Lung microvascular endothelial cell (primary cell): Measurements from ENCODE around the gene LRRC72. TPM values are rescaled to one million over a fixed set of nuclear protein-coding genes. Genes with fewer than 3 reads are reported as not detected.
A peak's percentile ranks its signal among the peaks of the same experiment; 100 is the strongest.
"Not testable (repeated sequence)": the region's sequence is repeated elsewhere in the genome, so short reads cannot be mapped to it uniquely, and the experiment has no call there.

Source experiments
- DNase-seq, 2 donors: peaks; one replicate each; pipeline versions ENCODE4 v3.0.0 to v3.0.0-alpha.2; 2010; ENCODE audit warnings: low read depth in 2 of 2
- total RNA-seq: library from RNA; depleted of rRNA; stranded (reverse); fragments of >200 nt; gene quantifications from 2 replicates; pipeline ENCODE4 v1.2.1, GENCODE V29; 2014

Gene LRRC72
- total RNA-seq, 1 donor from 2014 or later, result not detected

DNA sequence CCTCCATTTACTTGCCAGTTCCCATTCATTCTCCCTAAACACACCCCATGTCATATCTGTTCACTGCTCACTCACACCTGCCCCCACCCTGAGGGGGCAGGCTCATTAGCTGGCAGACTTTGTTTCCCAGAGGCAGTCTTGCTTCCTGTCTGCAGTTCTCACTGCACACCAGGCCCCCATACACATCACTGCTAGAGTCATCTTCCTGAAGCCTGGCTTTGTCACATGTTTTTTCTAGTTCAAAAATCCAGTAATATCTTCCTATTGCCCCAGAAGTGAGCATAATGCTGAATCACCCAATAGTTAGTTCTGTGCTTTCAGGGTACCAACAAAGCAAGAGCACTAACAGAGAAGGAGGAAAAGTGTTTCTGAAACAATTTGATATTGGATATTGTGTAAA, 1.9 kb downstream of the LRRC72 start:
- DNase-seq, result peak in 1 of 2 donors; percentile 60

GRCh38 chr7:16529697-16530096, 3.1 kb downstream of the LRRC72 start:
- DNase-seq, result no peak

GRCh38 chr7:16531707-16532106, 5.1 kb downstream of the LRRC72 start:
- no peak for DNase-seq

- no peak for DNase-seq
These were observed 5.6 kb downstream of the LRRC72 start for GRCh38 chr7:16532272-16532671.

GRCh38 chr7:16535500-16535899, 8.9 kb downstream of the LRRC72 start:
- no peak for DNase-seq

GRCh38 chr7:16540559-16540958, 13.9 kb downstream of the LRRC72 start:
- not testable (repeated sequence) for DNase-seq

DNA sequence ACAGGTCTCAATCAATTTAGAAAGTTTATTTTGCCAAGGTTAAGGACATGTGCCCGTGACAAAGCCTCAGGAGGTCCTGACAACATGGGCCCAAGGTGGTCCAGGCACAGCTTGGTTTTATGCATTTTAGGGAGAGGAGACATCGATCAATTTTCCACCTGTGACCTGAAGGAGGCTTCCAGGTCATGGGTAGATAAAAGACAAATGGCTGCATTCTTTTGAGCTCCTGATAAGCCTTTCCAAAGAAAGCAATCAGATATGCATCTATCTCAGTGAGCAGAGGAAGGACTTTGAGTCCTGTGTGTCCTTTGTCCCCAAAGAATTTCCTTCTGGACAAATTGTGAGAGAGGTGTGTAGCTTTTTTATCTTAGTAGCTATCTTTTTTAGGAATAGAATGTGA, 15.8 kb downstream of the LRRC72 start:
- DNase-seq, result no peak

- DNase-seq, result no peak
These were observed 16.8 kb downstream of the LRRC72 start for GRCh38 chr7:16543456-16543855.

DNA sequence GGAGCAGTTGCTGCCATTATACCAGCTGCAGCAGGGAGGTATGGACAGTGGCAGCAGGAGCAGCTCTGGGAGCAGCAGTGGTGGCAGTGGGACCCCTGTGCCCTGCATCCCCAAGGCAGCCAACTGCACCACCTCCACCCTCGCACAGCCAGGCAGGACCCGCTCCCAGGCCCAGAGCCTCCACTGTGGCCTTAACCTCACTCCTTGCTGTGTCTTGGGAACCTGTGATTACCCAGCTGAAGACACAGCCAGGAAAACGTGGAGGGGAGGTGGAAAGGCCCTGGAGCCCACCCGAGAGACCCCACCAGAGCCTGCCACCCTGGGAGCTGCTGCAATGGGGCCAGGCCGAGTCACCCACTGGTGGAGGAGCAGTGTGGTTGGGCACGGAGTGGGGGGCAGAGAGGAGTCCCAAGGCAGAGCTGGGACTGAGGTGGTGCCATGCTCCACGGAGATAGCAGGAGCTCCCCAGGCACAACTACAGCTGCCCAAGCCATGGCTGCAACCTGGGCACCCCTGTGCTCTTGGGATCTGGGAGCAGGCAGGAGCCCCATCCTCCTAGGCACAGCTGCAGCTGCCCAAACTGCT, 20.4 kb downstream of the LRRC72 start:
- DNase-seq, result no peak

- DNase-seq, result no peak
These were observed 21.8 kb downstream of the LRRC72 start for GRCh38 chr7:16548428-16548827.

DNA sequence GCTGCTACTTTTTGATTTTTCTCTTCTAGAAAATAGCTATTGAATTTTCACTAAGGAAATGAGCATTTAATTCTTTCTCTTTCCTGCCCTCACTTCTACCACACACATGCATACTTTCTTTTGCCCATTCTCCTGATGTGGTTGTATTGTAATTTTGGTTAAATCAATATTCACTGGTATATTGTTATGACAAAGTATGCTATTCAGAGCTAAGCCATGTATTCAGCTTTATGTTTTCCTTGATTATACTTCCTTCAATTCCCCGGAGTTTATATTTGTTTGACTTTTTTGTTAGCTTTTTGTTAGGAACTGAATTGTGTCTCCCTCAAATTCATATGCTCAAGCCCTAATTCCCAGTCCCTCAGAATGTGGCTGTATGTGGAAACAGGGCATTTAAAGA, 24.0 kb downstream of the LRRC72 start:
- DNase-seq, result no peak

DNA sequence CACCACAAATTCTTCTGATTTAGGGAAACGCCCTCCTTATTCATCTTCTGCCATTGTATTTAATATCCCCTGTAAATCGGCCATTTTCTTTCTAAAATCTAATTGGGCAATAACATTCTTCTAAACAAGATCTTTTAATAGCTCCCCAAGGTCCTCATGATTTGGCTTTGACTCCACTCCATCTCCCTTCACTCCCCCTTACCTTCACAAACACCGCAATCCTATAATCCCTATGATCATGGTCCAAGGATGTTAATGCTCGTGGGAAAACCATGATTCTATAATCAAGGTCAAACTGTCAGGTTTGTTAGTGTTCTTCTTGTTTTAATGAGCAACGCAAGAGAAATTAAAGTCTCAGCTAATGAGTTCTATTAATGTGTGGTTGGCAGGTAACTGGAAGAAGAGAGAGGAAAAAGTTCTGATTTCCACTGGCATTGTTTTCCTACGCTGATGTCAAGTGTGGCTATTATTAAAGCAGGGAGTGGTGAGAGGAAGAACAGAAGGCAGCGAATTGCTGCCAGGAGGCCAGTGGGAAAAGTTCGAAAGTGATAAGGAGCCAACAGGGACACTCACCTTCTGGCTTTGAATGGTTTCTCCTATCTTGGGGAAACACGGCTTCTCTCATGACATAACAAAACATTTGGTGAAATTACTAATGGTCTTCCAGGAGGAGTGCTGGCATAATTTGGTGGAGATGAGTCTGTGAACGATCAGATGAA, 28.1 kb downstream of the LRRC72 start:
- DNase-seq, result no peak

DNA sequence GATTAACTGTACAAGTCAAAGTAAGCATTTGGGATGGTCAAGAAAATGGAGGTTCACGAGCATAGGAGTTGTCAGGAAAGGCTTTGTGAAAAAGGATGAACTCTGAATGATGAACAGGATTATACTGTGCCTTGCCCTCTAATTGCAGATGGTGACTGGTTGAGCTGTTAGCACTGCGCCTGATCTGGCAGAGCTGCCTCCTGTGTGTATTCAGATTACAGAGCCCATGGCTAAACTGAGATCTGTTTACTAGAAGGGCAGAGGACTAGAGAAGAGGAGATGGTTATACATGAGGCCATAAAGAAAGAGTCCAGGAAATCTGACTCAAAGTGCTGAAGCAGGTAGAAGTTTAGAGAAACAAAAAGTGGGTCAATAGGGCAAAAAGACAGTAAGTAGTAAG, 29.7 kb downstream of the LRRC72 start:
- DNase-seq, result no peak

GRCh38 chr7:16558761-16559302, 32.2 kb downstream of the LRRC72 start:
- no peak for DNase-seq

DNA sequence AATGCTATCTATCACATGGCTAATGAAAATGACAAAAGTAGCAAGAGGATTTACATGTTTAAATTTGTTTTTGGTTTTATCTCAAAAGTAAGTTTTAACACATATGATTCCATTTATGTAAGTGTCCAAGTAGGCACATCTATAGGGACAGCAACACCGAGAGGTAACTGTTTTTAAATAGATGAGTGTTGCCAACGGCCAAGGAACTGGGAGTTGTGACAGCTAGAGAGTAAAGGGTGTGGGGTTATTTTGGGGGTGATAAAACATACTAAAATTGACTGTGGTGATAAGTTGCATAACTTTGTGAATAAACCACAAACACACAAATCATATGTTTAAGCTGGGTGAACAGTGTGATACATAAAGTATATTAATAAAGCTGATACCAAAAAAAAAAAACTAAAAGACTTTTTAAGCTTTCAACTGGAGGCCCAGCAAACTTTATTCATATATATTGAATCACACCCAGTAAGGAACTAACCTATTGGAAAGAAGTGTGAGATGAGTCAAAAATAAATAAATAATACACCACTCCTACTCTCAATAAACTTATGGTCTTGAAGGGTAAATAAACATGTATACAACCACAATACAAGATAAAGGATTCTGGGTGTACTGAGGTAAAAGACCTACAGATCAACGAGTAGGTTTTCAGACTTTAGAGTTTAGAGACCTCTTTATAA, 33.0 kb downstream of the LRRC72 start:
- no peak for DNase-seq

- DNase-seq, result no peak
These were observed 35.3 kb downstream of the LRRC72 start for GRCh38 chr7:16561943-16562342.

- no peak for DNase-seq
These were observed 36.0 kb downstream of the LRRC72 start for GRCh38 chr7:16562456-16563220.

- DNase-seq, result peak in 1 of 2 donors; percentile 48
These were observed 36.8 kb downstream of the LRRC72 start for GRCh38 chr7:16563281-16564022.

- no peak for DNase-seq
These were observed 37.4 kb downstream of the LRRC72 start for GRCh38 chr7:16564023-16564380.

GRCh38 chr7:16564909-16565426, 38.3 kb downstream of the LRRC72 start:
- DNase-seq, result peak; percentile 56 to 64

- DNase-seq, result no peak
These were observed 45.3 kb downstream of the LRRC72 start for GRCh38 chr7:16571941-16572340.
